Ishikawa (cell line): ENCODE results near the gene NHLRC2.

ENCODE experiments used
- CEBPB ChIP-seq: IDR thresholded peaks from 2 replicates; pipeline ENCODE4 v1.6.1; 2012
- CREB1 ChIP-seq: IDR thresholded peaks from 2 replicates; pipeline ENCODE4 v1.6.1; 2012; ENCODE audit warnings: low read depth
- EGR1 ChIP-seq: IDR thresholded peaks from 2 replicates; pipeline ENCODE4 v1.6.1; 2012
- EP300 ChIP-seq: IDR thresholded peaks from 2 replicates; pipeline ENCODE4 v1.6.1; 2012; ENCODE audit warnings: borderline replicate concordance
- FOXM1 ChIP-seq: IDR thresholded peaks from 2 replicates; pipeline ENCODE4 v1.6.1; 2012; ENCODE audit warnings: low read depth, borderline replicate concordance
- NFIC ChIP-seq: IDR thresholded peaks from 2 replicates; pipeline ENCODE4 v1.6.1; 2012
- RAD21 ChIP-seq: IDR thresholded peaks from 2 replicates; pipeline ENCODE4 v1.6.1; 2012; ENCODE audit warnings: low read depth
- TAF1 ChIP-seq: IDR thresholded peaks from 2 replicates; pipeline ENCODE4 v1.6.1; 2012; ENCODE audit warnings: low read depth, mild to moderate bottlenecking
- TCF12 ChIP-seq: IDR thresholded peaks from 2 replicates; pipeline ENCODE4 v1.6.1; 2012; ENCODE audit warnings: low read depth
- TEAD4 ChIP-seq: IDR thresholded peaks from 2 replicates; pipeline ENCODE4 v1.6.1; 2012
- YY1 ChIP-seq: IDR thresholded peaks from 2 replicates; pipeline ENCODE4 v1.6.1; 2012; ENCODE audit warnings: low read depth
- ZBTB7A ChIP-seq: IDR thresholded peaks from 2 replicates; pipeline ENCODE4 v1.6.1; 2012; ENCODE audit warnings: low read depth
- TF ChIP-seq, protein P1 (sequence below): IDR thresholded peaks from 2 replicates; pipeline ENCODE4 v1.6.1; 2012
- TF ChIP-seq, protein P2 (sequence below): IDR thresholded peaks from 2 replicates; pipeline ENCODE4 v1.6.1; 2012; ENCODE audit warnings: low read depth, mild to moderate bottlenecking
- TF ChIP-seq, protein P3 (sequence below): IDR thresholded peaks from 2 replicates; pipeline ENCODE4 v1.6.1; 2012

NHLRC2 gene

DNA sequence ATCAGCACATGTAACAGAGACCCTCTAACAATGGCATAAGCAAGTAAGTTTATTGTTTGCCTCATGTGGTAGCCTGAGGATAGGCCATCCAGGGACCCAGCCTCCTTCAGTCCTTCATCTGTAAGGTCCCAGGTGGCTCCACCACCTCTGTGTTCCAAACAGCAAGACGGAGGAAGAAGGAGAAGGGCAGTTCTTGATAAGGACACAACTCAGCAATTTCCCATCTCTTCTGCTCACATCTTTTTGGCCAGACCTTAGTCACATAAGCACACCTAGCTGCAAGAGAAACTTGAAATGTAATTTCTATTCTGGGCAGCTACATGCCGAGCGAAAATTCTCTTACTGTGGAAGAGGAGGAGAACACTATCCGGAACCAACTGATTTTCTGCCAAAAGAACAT, 34.5 kb upstream of the NHLRC2 start:
- TF ChIP-seq, protein P1, sequence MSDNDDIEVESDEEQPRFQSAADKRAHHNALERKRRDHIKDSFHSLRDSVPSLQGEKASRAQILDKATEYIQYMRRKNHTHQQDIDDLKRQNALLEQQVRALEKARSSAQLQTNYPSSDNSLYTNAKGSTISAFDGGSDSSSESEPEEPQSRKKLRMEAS, result no peak
- TF ChIP-seq TCF12 (no peak), RAD21 (no peak), EP300 (no peak), TAF1 (no peak), FOXM1 (no peak), NFIC (no peak), YY1 (no peak), ZBTB7A (no peak), EGR1 (no peak), CREB1 (no peak), TEAD4 (no peak), CEBPB (no peak)
- TF ChIP-seq, protein P2, sequence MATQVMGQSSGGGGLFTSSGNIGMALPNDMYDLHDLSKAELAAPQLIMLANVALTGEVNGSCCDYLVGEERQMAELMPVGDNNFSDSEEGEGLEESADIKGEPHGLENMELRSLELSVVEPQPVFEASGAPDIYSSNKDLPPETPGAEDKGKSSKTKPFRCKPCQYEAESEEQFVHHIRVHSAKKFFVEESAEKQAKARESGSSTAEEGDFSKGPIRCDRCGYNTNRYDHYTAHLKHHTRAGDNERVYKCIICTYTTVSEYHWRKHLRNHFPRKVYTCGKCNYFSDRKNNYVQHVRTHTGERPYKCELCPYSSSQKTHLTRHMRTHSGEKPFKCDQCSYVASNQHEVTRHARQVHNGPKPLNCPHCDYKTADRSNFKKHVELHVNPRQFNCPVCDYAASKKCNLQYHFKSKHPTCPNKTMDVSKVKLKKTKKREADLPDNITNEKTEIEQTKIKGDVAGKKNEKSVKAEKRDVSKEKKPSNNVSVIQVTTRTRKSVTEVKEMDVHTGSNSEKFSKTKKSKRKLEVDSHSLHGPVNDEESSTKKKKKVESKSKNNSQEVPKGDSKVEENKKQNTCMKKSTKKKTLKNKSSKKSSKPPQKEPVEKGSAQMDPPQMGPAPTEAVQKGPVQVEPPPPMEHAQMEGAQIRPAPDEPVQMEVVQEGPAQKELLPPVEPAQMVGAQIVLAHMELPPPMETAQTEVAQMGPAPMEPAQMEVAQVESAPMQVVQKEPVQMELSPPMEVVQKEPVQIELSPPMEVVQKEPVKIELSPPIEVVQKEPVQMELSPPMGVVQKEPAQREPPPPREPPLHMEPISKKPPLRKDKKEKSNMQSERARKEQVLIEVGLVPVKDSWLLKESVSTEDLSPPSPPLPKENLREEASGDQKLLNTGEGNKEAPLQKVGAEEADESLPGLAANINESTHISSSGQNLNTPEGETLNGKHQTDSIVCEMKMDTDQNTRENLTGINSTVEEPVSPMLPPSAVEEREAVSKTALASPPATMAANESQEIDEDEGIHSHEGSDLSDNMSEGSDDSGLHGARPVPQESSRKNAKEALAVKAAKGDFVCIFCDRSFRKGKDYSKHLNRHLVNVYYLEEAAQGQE, result no peak
- TF ChIP-seq, protein P3, sequence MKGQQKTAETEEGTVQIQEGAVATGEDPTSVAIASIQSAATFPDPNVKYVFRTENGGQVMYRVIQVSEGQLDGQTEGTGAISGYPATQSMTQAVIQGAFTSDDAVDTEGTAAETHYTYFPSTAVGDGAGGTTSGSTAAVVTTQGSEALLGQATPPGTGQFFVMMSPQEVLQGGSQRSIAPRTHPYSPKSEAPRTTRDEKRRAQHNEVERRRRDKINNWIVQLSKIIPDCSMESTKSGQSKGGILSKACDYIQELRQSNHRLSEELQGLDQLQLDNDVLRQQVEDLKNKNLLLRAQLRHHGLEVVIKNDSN, result no peak

DNA sequence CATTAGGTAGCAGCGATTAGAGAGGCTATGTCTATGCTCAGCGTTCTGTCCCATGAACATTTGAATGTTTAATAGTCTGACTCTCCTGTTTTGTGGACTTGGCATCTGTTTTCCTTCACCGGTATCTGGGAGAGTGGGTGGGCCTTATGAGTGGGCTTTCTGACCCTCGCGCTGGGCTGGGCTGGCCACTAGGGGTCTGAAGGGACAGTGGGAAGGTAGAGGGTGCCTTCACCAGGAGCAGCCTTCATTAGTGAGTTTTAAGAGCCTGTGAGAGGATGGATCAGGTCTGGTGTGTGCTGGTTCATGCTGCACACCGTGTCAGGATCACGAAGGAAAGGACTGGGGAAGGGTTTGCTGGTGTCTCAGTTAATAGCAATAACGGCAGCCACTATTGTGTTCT, 34.0 kb upstream of the NHLRC2 start:
- TF ChIP-seq EGR1 (no peak), CREB1 (no peak), TAF1 (no peak), YY1 (no peak), EP300 (no peak), CEBPB (no peak), FOXM1 (no peak), RAD21 (no peak), ZBTB7A (no peak), NFIC (no peak), TCF12 (no peak)
- TF ChIP-seq, protein P3, result no peak
- TF ChIP-seq, protein P1, result no peak
- TF ChIP-seq, protein P2, result no peak

DNA sequence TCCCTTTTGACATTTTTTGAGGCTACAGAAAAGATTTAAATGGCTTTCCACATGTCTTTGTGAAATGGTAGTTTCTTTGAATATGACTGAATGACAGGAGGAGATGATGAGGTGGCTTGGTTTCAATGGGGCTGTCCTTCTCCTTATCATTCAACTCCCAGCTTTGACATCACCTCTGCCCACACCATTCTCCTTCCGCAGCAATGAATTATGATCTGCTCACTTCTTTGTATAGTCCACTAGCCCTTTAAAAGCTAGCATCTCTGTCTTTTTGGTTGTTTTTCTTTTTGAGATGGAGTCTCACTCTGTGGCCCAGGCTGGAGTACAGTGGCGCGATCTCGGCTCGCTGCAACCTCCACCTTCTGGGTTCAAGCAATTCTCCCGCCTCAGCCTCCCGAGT, 32.3 kb upstream of the NHLRC2 start:
- TF ChIP-seq TEAD4 (no peak), CEBPB (no peak), YY1 (no peak), NFIC (no peak), TCF12 (no peak), EGR1 (no peak), FOXM1 (no peak), TAF1 (no peak)
- TF ChIP-seq, protein P2, result no peak

DNA sequence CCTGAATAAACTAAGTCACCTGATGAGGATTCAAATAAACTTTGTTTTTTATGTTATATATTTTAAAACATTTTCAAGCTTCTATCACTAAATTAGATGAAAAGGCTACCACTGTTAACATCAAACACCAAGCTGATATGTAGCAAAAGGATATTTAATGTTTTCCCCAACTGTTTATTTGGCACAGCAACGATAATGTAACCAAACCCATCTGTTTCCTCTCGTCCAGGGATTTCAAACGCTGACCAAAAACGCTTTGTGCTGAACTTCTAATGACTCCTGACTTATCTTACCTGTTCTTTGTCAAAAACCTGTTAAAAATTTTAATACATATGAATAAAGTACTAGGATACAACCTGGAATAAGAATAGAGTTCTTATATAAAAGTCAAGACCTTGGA, 31.1 kb upstream of the NHLRC2 start:
- TF ChIP-seq, protein P3, result no peak
- no peak for TF ChIP-seq CEBPB
- TF ChIP-seq RAD21, result no peak
- TF ChIP-seq TCF12, result no peak
- TF ChIP-seq NFIC, result no peak
- TF ChIP-seq EGR1, result no peak
- no peak for TF ChIP-seq TAF1
- TF ChIP-seq YY1, result no peak
- TF ChIP-seq CREB1, result no peak
- TF ChIP-seq TEAD4, result no peak
- TF ChIP-seq EP300, result no peak
- TF ChIP-seq ZBTB7A, result no peak
- TF ChIP-seq, protein P1, result no peak
